Neural cell (in vitro differentiated cells): ENCODE measurements around the gene CSNK1E. TPM values are rescaled to one million over a fixed set of nuclear protein-coding genes. Genes with fewer than 3 reads are reported as not detected.

Experiments used
- H2AFZ ChIP-seq: fragments of 200-600, 300-800 bp; sonication (generic), shearing (Covaris generic); 2 replicates; pipeline ENCODE4 v1.6.0; 2014; ENCODE audit warnings: low read depth, mild to moderate bottlenecking, antibody characterized with exemption, low read length, moderate library complexity
- H3F3A ChIP-seq: fragments of 200-600 bp; shearing (Covaris generic); 2 replicates; pipeline ENCODE4 v1.6.1; 2016; ENCODE audit warnings: mild to moderate bottlenecking, moderate library complexity, mixed read lengths, antibody characterized with exemption, low read length; ENCODE audit not compliant: insufficient read depth, poor library complexity, severe bottlenecking
- H3K27ac ChIP-seq: fragments of 200-600, 300-800 bp; sonication (generic), shearing (Covaris generic); 2 replicates; pipeline ENCODE4 v1.5.1; 2014; ENCODE audit warnings: mild to moderate bottlenecking, low read length, moderate library complexity
- H3K27me3 ChIP-seq: fragments of 300-800, 200-600 bp; sonication (generic), shearing (Covaris generic); 2 replicates; pipeline ENCODE4 v1.6.0; 2014; ENCODE audit warnings: mild to moderate bottlenecking, low read depth, low read length, moderate library complexity; ENCODE audit not compliant: insufficient read depth
- H3K36me3 ChIP-seq: fragments of 300-800, 200-600 bp; sonication (generic), shearing (Covaris generic); 2 replicates; pipeline ENCODE4 v1.5.1; 2014; ENCODE audit warnings: mild to moderate bottlenecking, antibody characterized with exemption, low read length, moderate library complexity; ENCODE audit not compliant: insufficient read depth
- H3K4me2 ChIP-seq: fragments of 300-800, 200-600 bp; sonication (generic), shearing (Covaris generic); 2 replicates; pipeline ENCODE4 v1.6.0; 2014; ENCODE audit warnings: mild to moderate bottlenecking, low read length
- H3K4me3 ChIP-seq: fragments of 300-800, 200-600 bp; sonication (generic), shearing (Covaris generic); 2 replicates; pipeline ENCODE4 v1.5.1; 2014; ENCODE audit warnings: mild to moderate bottlenecking, low read length, moderate library complexity
- H3K79me2 ChIP-seq: fragments of 200-600 bp; shearing (Covaris generic); replicated peaks from 2 replicates; pipeline ENCODE4 v1.6.0; 2014; ENCODE audit warnings: mild to moderate bottlenecking, low read length, moderate library complexity; ENCODE audit not compliant: insufficient read depth
- H3K9ac ChIP-seq: fragments of 300-800, 200-600 bp; sonication (generic), shearing (Covaris generic); 2 replicates; pipeline ENCODE4 v1.6.1; 2016; ENCODE audit warnings: mild to moderate bottlenecking, low read length, mixed read lengths
- H3K9me2 ChIP-seq: fragments of 200-600 bp; shearing (Covaris generic); 2 replicates; pipeline ENCODE4 v1.6.1; 2016; ENCODE audit warnings: mild to moderate bottlenecking, low read length, mixed read lengths; ENCODE audit not compliant: insufficient read depth
- H3K9me3 ChIP-seq: fragments of 200-600, 300-800 bp; sonication (generic), shearing (Covaris generic); 2 replicates; pipeline ENCODE4 v1.6.1; 2016; ENCODE audit warnings: mild to moderate bottlenecking, mixed run types, low read length, moderate library complexity, mixed read lengths
- H4K20me1 ChIP-seq: fragments of 200-600 bp; shearing (Covaris generic); 2 replicates; pipeline ENCODE4 v1.6.1; 2016; ENCODE audit warnings: mild to moderate bottlenecking, mixed run types; ENCODE audit not compliant: insufficient read depth
- CTCF ChIP-seq: fragments of 450-650 bp; IDR thresholded peaks from 2 replicates; pipeline ENCODE4 v1.5.1; 2014; ENCODE audit warnings: antibody characterized with exemption, mild to moderate bottlenecking, moderate library complexity; ENCODE audit not compliant: poor library complexity, severe bottlenecking
- EP300 ChIP-seq: fragments of 450-650 bp; conservative IDR thresholded peaks from 2 replicates; pipeline ENCODE4 v1.6.1; 2014; ENCODE audit warnings: antibody characterized with exemption, mild to moderate bottlenecking, moderate library complexity; ENCODE audit not compliant: poor library complexity, severe bottlenecking
- EZH2 ChIP-seq: fragments of 200-600, 300-800 bp; shearing (Covaris generic), sonication (generic); IDR thresholded peaks from 2 replicates; pipeline ENCODE4 v1.6.1; 2014; ENCODE audit warnings: antibody characterized with exemption, low read length, borderline replicate concordance, mild to moderate bottlenecking; ENCODE audit not compliant: insufficient read depth, poor library complexity, severe bottlenecking
- MXI1 ChIP-seq: fragments of 450-650 bp; conservative IDR thresholded peaks from 2 replicates; pipeline ENCODE4 v1.6.1; 2014; ENCODE audit warnings: antibody characterized with exemption, mild to moderate bottlenecking; ENCODE audit not compliant: poor library complexity, severe bottlenecking
- POLR2AphosphoS5 ChIP-seq: IDR thresholded peaks from 2 replicates; pipeline ENCODE4 v1.6.1; 2012
- RAD21 ChIP-seq: fragments of 450-650 bp; conservative IDR thresholded peaks from 2 replicates; pipeline ENCODE4 v1.6.1; 2014; ENCODE audit warnings: antibody characterized with exemption, mild to moderate bottlenecking, moderate library complexity
- SMC3 ChIP-seq: fragments of 450-650 bp; conservative IDR thresholded peaks from 2 replicates; pipeline ENCODE4 v1.6.1; 2014; ENCODE audit warnings: antibody characterized with exemption, mild to moderate bottlenecking, moderate library complexity; ENCODE audit not compliant: poor library complexity
- TAF1 ChIP-seq: IDR thresholded peaks from 2 replicates; pipeline ENCODE4 v1.6.1; 2012; ENCODE audit warnings: low read depth
- polyA plus RNA-seq: library from polyadenylated mRNA; depleted of rRNA; stranded (reverse); fragments of >200 nt; gene quantifications from 2 replicates; pipeline ENCODE4 v1.2.3, GENCODE V29; 2014
- TF ChIP-seq, protein P1 (sequence below): IDR thresholded peaks from 2 replicates; pipeline ENCODE4 v1.6.1; 2012; ENCODE audit warnings: borderline replicate concordance

The CSNK1E gene
- polyA plus RNA-seq, 1 donor from 2014 or later: 230 TPM

- Histone ChIP-seq H2AFZ (no peak overlapping the region), H3K4me2 (no peak overlapping the region), H3K36me3 (no peaks in the 10 kb centered on the region), H3K27me3 (no peaks in the 10 kb centered on the region), H3K9me2 (no peaks in the 10 kb centered on the region), H3K79me2 (peaks cover 87% of the 10 kb centered on the region), H3F3A (peaks cover 3% of the 10 kb centered on the region), H3K4me3 (no peak overlapping the region), H4K20me1 (peaks cover 70% of the 10 kb centered on the region), H3K9ac (no peak overlapping the region), H3K27ac (no peak overlapping the region), H3K9me3 (no peaks in the 10 kb centered on the region)
- TF ChIP-seq SMC3: no peak
- no peak for TF ChIP-seq MXI1
- no peak for TF ChIP-seq POLR2AphosphoS5
- no peak for TF ChIP-seq TAF1
- TF ChIP-seq EZH2: no peak
- TF ChIP-seq RAD21: no peak
- TF ChIP-seq EP300: no peak
- TF ChIP-seq, protein P1, sequence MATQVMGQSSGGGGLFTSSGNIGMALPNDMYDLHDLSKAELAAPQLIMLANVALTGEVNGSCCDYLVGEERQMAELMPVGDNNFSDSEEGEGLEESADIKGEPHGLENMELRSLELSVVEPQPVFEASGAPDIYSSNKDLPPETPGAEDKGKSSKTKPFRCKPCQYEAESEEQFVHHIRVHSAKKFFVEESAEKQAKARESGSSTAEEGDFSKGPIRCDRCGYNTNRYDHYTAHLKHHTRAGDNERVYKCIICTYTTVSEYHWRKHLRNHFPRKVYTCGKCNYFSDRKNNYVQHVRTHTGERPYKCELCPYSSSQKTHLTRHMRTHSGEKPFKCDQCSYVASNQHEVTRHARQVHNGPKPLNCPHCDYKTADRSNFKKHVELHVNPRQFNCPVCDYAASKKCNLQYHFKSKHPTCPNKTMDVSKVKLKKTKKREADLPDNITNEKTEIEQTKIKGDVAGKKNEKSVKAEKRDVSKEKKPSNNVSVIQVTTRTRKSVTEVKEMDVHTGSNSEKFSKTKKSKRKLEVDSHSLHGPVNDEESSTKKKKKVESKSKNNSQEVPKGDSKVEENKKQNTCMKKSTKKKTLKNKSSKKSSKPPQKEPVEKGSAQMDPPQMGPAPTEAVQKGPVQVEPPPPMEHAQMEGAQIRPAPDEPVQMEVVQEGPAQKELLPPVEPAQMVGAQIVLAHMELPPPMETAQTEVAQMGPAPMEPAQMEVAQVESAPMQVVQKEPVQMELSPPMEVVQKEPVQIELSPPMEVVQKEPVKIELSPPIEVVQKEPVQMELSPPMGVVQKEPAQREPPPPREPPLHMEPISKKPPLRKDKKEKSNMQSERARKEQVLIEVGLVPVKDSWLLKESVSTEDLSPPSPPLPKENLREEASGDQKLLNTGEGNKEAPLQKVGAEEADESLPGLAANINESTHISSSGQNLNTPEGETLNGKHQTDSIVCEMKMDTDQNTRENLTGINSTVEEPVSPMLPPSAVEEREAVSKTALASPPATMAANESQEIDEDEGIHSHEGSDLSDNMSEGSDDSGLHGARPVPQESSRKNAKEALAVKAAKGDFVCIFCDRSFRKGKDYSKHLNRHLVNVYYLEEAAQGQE: no peak
- TF ChIP-seq CTCF: no peak
These were observed 6.5 kb downstream of the CSNK1E start for GRCh38 chr22:38310518-38311322.

DNA sequence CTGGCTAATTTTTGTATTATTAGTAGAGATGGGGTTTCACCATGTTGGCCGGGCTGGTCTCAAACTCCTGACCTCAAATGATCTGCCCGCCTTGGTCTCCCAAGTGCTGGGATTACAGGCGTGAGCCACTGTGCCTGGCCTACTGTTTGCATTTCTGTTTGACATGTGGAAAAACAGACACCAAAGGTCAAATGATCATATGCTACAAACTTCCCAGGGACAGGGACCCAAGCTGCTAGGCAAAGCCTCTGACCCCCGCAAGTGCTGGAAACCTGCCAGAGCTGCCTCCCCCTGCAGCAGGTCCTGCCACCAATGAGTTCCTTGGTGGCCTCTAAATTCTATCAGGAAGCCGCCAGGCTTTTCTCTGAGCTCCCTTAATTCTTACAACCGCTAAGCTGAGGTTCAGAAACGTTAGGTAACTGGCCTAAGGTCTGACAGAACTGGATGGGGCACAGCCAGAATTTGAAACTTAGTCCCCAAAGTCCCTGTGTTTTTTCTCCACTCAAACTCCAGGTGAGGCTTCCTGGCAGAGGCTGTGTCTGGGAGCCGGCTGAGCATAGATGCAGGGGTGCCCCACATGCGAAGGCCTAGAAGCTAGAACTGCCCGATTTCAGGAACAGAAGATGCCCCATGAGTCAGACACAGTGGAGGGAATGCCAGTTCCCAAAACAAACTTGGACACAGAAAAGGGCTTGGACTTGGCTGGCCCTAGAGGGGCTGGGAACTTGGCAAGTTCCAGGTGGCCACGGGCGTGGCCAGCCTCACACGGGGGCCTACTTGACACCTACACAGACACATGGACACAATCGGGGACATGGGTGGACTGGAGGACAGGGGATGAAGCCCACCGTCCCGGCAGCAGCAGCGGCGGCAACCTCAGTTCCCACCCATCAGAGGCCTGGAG, 7.4 kb downstream of the CSNK1E start:
- Histone ChIP-seq H3K4me3 (no peak overlapping the region), H3F3A (no peaks in the 10 kb centered on the region), H3K27me3 (no peaks in the 10 kb centered on the region), H3K27ac (no peak overlapping the region), H3K9me3 (no peaks in the 10 kb centered on the region), H3K4me2 (no peak overlapping the region), H3K79me2 (peaks cover 87% of the 10 kb centered on the region), H3K9ac (no peak overlapping the region), H2AFZ (no peak overlapping the region), H3K9me2 (no peaks in the 10 kb centered on the region), H4K20me1 (peaks cover 74% of the 10 kb centered on the region), H3K36me3 (no peaks in the 10 kb centered on the region)
- TF ChIP-seq TAF1 (no peak), EZH2 (no peak), POLR2AphosphoS5 (no peak), EP300 (no peak), SMC3 (no peak), MXI1 (no peak), RAD21 (no peak)
